Progenitor cell of endocrine pancreas (in vitro differentiated cells): Measurements from ENCODE around the gene ERVV-1. TPM values are rescaled to one million over a fixed set of nuclear protein-coding genes. Genes with fewer than 3 reads are reported as not detected.

Experiments used
- DNase-seq: peaks from one replicate; pipeline ENCODE4 v3.0.0; 2021; ENCODE audit warnings: low spot score; ENCODE audit not compliant: unreplicated experiment
- H3K27ac Mint-ChIP-seq: 2 replicates; pipeline ENCODE4 v1.8.0; 2021; ENCODE audit warnings: mild to moderate bottlenecking, moderate library complexity, mixed read lengths
- H3K27me3 Mint-ChIP-seq: 2 replicates; pipeline ENCODE4 v1.8.0; 2021; ENCODE audit warnings: mixed read lengths
- H3K36me3 Mint-ChIP-seq: 2 replicates; pipeline ENCODE4 v1.8.0; 2022; ENCODE audit warnings: mixed read lengths; ENCODE audit not compliant: insufficient read depth
- H3K4me1 Mint-ChIP-seq: 2 replicates; pipeline ENCODE4 v1.8.0; 2021; ENCODE audit warnings: low read depth, mixed read lengths
- H3K4me3 Mint-ChIP-seq: 2 replicates; pipeline ENCODE4 v1.8.0; 2021; ENCODE audit warnings: low read depth, mild to moderate bottlenecking, moderate library complexity, mixed read lengths
- H3K9me3 Mint-ChIP-seq: 2 replicates; pipeline ENCODE4 v1.8.0; 2021; ENCODE audit warnings: low read depth, mixed read lengths
- CTCF ChIP-seq: fragments of 200-600 bp; sonication (generic); IDR thresholded peaks from one replicate; pipeline ENCODE4 v1.5.0; 2021; ENCODE audit warnings: antibody characterized with exemption, mild to moderate bottlenecking; ENCODE audit not compliant: unreplicated experiment
- total RNA-seq: library from RNA; stranded (reverse); gene quantifications from 2 replicates; pipeline ENCODE4 v1.2.1, GENCODE V29; 2021

ERVV-1 gene
- total RNA-seq, 1 donor from 2014 or later = not detected

DNA sequence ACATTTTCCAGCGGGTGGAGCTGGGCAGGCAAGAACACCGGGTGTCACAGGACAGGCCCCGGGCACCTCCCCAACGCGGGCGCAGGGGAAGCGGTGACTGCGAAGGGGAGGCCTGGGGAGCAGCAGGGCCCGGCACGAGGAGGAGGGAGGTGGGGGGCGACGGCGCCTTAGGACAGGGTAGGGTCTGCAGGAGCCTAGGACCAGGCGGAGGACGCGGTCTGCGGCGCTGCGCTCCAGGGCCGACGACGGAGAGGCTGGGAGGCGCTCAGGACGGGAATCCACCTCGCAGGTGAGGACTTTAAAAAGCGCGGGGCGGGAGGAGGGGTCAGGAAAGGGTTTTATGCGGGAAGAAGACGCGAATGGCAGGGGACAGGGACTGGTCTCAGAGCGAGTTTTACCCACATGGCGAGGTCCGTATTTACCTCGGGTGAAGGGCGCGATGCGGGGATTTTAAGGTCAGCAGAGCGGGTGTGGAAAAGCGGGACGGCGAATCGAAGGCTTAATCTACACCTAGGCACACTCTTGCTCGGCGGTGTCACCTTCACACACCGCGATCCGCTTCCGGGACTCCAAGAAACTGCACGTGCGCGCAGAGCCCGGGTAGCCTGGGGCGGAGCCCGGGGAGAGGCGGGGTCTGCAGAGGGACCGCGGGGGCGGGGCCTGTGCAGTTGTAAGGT lies 44.3 kb downstream of the ERVV-1 start:
- H3K4me3 Mint-ChIP-seq = peak overlapping the region; percentile 93
- peaks cover 15% of the 10 kb centered on the region for H3K27me3 Mint-ChIP-seq
- no peak for TF ChIP-seq CTCF
- peaks cover 6% of the 10 kb centered on the region for H3K36me3 Mint-ChIP-seq
- H3K27ac Mint-ChIP-seq = peak overlapping the region; percentile 92
- peaks cover 7% of the 10 kb centered on the region for H3K9me3 Mint-ChIP-seq
- peaks cover 8% of the 10 kb centered on the region for H3K4me1 Mint-ChIP-seq
- peak; percentile 65 for DNase-seq

Other genes with a start within 250 kb of the ERVV-1 start
- gene ZNF600, start 227.1 kb upstream of the ERVV-1 start, total RNA-seq = 22.5 and 23.1 TPM in 2 replicates
- gene ZNF28, start 192.3 kb upstream of the ERVV-1 start, total RNA-seq = 29.4 and 32.3 TPM in 2 replicates
- gene ZNF468, start 156.3 kb upstream of the ERVV-1 start, total RNA-seq = 35.6 and 38.8 TPM in 2 replicates
- gene ZNF320, start 116.3 kb upstream of the ERVV-1 start, total RNA-seq = 43.9 and 50.0 TPM in 2 replicates
- 16.0 and 16.8 TPM in 2 replicates for gene ZNF888, start 90.5 kb upstream of the ERVV-1 start, total RNA-seq
- gene ZNF816, start 51.0 kb upstream of the ERVV-1 start, total RNA-seq = 23.8 and 25.3 TPM in 2 replicates
- not detected in 2 replicates for gene ERVV-2, start 30.8 kb downstream of the ERVV-1 start, total RNA-seq
- gene ZNF160, start 89.5 kb downstream of the ERVV-1 start, total RNA-seq = 51.0 and 53.8 TPM in 2 replicates
- gene ZNF415, start 119.0 kb downstream of the ERVV-1 start, total RNA-seq = 13.6 and 18.1 TPM in 2 replicates
- gene ZNF347, start 145.1 kb downstream of the ERVV-1 start, total RNA-seq = 17.2 and 18.3 TPM in 2 replicates
- gene ZNF665, start 179.4 kb downstream of the ERVV-1 start, total RNA-seq = 8.5 and 9.4 TPM in 2 replicates
- gene ZNF677, start 241.0 kb downstream of the ERVV-1 start, total RNA-seq = 51.9 and 57.5 TPM in 2 replicates
- gene VN1R2, start 244.4 kb downstream of the ERVV-1 start, total RNA-seq = not detected in 2 replicates